ENCODE measurements around the gene MRPL51.
"Not testable (repeated sequence)": the region's sequence is repeated elsewhere in the genome, so short reads cannot be mapped to it uniquely, and the experiment has no call there.

MRPL51 gene

DNA sequence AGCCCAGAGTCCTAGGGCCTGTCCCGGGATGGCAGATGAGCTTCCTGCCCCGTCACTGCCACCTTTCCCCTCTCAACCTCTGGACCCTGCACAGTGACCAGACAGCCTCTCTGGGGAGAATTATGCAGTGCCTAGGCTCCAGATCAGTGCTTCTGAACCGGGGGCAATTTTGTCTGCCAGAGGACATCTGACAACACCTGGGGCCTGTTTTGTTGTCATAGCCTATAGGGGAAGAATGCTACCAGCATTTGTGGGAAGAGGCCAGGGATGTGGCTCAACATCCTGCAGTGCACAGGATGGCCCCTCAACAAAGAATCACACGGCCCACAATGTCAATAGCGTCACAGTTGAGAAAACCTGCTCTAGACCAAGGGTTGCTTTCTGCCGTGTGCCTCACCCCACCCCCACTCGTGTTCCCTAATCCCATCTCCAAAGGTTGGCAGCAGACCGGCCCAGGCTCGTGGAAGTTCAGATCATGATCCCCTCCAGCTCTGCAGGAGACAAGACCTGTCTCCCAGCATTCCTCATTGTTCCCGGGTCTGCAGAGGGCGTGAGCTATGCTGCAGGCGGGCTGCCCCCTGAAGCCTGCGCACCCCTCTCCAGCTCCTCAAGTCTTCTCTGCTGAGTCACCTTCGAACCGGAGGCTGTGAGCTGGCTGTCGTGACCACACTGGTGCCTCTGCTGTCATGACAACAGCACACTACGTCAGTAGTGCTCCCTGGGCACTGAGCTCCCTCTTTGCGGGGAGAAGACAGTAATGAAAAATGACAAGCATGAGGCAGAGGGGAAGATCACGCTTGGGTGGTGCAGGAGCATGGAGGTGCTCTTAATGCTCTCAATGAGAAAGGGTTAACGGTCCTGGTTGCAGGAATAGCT is 39.2 kb upstream of the MRPL51 start:
- DNase-seq: peak; percentile 71 to 92

DNA sequence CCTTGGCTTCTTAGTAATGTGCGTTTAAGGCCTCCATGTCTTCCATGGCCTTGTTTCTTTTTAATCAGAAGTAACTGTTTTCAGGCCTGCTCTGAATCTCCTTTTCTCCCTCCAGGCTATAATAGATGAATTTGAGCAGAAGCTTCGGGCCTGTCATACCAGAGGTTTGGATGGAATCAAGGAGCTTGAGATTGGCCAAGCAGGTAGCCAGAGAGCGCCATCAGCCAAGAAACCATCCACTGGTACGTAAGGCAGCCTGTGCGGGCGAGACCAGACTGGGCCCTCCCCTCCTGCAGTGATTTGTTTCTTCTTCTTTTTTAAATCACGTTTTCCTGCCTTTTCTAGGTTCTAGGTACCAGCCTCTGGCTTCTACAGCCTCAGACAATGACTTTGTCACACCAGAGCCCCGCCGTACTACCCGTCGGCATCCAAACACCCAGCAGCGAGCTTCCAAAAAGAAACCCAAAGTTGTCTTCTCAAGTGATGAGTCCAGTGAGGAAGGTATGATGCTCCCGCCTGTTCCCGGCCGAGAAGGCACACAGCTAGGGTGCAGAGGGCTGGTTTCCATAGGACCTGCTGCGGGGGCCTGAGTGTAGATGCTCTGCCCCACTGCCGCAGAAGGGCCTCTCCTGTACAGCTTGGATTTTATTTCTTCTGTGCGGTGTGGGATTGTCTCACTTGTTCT is 37.7 kb upstream of the MRPL51 start:
- no peak for DNase-seq

DNA sequence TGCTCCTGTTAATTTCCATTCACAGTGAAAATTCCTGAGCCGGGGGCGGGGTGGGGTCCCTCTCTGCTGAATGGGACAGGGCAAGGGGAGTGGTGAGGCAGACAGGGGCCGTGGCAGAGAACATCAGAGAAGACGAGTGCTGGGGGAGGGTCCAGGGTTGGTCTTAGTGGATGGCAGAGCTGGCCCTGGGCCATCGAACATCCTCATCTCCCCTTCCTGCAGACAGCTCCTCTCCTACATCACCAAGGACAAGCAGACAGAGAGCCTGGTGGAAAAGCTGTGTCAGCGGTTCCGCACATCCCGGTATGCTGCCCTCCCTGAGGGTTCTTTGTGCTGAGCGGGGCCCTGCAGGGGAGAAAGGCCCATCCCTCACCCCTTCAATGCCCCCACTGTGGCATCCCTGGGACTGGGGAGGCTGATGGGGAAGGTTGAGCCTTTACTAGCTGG is 36.3 kb upstream of the MRPL51 start:
- no peak for DNase-seq

- no peak for DNase-seq
Measured at GRCh38 chr12:6528539-6529235, 35.6 kb upstream of the MRPL51 start.

DNA sequence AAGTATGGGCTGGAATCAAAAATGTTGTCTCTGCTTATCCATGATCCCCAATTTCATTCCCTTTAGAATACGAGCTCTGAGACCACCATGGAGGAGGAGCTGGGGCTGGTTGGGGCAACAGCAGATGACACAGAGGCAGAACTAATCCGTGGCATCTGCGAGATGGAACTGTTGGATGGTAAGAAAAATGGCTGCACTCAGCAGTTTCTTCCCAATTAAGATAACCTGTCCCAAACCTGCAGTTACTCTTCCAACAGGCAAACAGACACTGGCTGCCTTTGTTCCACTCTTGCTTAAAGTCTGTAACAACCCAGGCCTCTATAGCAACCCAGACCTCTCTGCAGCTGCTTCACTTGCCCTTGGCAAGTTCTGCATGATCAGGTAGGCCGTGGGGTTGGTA is 34.6 kb upstream of the MRPL51 start:
- DNase-seq: no peak

- no peak for DNase-seq
Measured at GRCh38 chr12:6526766-6527525, 33.9 kb upstream of the MRPL51 start.

DNA sequence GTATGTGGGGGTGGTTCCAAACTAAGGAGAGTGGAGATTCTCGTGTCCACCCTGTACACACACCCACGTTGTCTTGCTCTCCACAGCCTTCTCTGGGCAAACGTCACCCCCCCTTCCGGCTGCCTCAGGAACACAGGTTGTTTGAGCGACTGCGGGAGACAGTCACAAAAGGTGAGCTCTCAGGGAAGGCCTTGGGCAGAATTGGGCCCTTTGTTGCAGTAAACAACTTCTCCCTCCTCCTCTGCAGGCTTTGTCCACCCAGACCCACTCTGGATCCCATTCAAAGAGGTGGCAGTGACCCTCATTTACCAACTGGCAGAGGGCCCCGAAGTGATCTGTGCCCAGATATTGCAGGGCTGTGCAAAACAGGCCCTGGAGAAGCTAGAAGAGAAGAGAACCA is 33.1 kb upstream of the MRPL51 start:
- no peak for DNase-seq

GRCh38 chr12:6524648-6525047 is 31.6 kb upstream of the MRPL51 start:
- DNase-seq: no peak

DNA sequence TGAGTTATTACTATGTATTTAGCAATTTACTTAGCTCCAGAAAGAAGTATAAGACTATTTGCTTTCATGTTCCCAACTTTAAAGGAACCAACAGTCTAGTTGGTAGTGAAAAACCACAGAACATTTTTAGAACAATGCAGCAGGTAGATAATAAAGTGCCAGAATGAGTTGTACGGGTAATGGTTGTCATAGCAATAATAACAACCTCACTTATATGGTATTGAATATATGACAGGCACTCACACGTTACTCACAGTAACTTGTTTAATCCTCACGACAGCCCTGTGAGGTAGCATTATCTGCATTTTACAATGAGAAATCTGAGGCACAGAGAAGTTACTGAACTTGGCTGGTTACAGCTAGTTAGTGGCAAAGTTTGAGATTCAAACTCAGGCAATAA is 30.6 kb upstream of the MRPL51 start:
- DNase-seq: no peak

- DNase-seq: no peak
Measured at GRCh38 chr12:6522193-6522592, 29.1 kb upstream of the MRPL51 start.

DNA sequence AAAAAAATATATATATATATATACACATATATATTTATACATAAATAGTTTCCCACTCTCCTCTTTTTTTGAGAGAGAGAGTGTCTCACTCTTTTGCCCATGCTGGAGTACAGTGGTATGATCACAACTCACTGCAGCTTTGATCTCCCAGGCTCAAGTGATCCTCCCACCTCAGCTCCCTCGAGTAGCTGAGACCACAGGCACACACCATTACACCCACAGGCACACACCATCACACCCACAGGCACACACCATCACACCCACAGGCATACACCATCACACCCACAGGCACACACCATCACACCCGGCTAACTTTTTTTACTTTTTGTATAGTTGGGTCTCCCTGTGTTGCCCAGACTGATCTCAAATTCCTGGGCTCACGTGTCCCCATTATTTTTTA is 27.1 kb upstream of the MRPL51 start:
- DNase-seq: no peak

DNA sequence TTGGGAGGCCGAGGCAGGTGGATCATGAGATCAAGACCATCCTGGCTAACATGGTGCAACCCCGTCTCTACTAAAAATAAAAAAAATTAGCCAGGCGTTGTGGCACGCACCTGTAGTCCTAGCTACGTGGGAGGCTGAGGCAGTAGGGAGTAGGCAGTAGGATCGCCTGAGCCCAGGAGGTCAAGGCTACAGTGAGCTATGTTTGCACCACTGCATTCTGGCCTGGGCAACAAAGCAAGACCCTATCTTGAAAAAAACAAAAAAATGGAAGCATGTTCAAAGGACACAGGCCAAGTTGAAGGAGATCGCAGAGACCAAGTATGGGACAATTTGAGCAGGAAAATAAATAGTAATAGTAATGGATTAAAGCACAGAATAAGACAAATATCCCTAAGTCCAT is 15.0 kb upstream of the MRPL51 start:
- no peak for DNase-seq

DNA sequence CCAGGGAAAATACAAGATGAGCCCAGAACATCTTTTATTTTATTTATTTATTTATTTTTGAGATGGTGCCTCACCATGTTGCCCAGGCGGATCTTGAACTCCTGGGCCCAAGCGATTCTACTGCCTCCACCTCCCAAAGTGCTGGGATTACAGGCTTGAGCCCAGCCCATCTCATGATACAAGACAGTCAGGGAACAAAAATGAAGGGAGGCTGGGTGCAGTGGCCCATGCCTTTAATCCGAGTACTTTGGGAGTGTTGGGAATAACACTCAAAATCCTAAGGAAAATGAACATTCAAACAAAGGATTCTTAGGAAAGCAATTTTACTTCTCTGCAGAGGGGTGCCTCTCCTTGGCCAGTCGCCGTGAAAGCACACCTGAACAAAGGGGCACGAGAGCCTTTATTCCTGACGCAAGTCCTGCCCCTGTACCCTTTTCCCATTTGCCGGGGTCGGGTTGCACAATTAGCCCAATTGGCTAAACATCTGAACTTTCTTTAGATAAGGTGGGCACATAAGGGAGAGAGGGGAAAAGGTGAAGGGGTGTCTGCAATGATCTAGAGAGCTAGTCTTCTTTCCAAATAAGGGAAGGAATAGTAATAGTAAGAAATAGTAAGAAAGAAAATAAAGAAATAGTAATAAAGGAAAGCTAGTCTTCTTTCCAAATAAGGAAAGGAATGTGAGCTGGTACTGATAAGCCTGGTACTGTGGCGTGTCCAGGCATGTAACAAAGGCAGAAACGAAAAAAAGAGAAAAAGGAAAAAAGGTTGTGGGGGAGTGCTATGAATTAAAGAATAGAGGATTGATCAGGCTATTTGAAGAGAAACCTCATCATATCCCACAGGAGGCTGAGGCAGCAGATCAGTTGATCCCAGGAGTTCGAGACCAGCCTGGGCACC is 14.3 kb upstream of the MRPL51 start:
- DNase-seq: no peak

DNA sequence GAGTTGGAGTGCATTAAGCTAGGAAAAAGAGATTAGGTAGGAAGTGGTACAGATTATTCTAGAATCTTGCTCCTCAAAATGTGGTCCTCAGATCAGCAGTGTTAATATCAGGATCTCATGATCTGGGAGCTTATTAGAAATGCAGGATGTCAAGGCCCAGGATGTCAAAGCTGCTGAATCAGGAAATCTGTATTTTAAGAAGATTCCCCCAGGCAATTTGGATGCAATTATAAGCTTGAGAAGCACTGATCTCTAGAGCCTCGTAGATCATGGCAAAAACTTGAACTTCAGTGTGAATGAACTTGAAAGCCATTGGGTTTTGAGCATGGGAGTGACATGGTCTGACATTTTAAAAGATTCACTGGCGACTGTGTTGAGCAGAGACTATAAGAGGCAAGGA is 7.4 kb upstream of the MRPL51 start:
- DNase-seq: no peak

DNA sequence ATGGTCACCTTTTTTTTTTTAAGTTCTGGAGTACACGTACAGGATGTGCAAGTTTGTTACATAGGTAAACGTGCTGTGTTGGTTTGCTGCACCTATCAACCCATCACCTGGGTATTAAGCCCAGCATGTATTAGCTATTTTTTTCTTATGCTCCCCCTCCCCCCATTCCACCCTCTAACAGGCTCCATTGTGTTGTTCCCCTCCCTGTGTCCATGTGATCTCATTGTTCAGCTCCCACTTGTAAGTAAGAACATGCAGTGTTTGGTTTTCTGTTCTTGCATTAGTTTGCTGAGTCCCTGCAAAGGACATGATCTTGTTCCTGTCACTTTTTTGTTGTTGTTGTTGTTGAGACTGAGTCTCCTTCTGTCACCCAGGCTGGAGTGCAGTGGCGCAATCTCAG is 4.2 kb upstream of the MRPL51 start:
- DNase-seq: not testable (repeated sequence)

DNA sequence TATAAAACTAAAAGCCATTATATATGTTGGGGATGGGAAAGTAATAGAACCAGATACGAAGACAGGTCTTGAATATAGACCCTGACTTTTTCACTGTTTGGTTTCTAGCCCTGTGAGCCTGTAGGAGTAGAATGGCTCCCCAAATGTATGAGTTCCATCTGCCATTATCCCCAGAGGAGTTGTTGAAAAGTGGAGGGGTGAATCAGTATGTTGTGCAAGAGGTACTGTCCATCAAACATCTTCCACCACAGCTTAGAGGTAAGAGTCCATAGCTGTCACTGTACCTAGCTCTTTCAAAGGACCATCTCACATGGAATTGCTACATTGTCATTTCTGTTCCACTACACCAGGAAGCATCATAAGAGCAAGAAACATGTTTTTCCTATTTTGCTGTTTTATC is 1.9 kb upstream of the MRPL51 start:
- no peak for DNase-seq

GRCh38 chr12:6494258-6494743 is 1.2 kb upstream of the MRPL51 start:
- DNase-seq: no peak

DNA sequence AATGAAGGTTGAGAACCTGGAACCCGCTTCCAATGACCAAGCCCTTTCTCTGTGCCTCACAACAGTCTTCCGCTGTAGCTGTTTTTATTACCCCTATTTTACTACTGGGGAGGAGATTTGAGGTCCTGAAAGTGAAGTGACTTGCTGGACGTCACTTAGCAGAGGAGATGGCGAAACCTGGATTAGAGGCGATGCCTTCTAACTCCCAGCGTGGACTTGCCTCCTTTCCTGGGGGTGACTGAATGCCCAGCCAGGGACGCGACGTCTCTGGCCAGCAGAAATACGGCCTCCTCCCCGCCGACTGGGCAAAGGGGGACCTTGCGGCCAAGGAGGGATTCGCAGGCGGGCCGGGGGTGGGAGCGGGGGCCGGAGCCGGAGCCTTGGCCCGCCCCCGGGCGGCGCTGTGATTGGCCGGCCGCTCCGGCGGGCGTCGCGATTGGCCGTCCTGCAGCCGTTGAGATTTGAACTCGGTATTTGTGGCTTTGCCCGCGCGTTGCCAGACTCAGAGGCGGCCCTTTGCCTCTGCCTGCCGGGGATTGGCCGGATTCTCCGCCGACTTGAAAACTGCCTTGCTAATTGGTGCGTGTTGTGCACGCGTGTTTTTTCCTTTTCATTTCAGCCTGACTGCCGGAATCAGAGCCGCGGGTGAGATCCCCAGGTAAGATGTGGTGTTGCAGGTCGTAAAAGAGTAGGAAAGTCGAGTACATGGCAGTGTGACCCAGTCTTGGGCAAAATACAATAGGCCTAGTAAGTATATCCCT is 615 bp upstream of the MRPL51 start, which contains the start of gene NCAPD2:
Gene NCAPD2 (plus strand): TSS at position 606 of the 761 bp plus-strand sequence. CDS start 997 bp downstream, outside the sequence.
- DNase-seq: peak; percentile 87 to 94

DNA sequence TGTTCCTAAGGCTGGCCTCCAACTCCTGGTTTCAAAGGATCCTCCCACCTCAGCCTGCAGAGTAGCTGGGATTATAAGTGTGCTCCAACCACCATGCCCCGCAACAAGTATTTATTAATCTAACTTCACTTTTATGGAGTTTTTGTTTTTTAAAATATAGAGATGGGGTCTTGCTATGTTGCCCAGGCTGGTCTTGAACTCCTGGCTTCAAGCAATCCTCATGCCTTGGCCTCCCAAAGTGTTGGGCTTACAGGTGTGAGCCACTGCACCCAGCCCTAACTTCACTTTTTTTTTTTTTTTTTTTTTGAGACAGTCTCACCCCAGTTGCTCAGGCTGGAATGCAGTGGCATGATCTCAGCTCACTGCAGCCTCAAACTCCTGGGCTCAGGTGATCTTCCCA is 2.4 kb downstream of the MRPL51 start:
- not testable (repeated sequence) for DNase-seq

GRCh38 chr12:6489449-6489848 is 3.6 kb downstream of the MRPL51 start:
- no peak for DNase-seq

DNA sequence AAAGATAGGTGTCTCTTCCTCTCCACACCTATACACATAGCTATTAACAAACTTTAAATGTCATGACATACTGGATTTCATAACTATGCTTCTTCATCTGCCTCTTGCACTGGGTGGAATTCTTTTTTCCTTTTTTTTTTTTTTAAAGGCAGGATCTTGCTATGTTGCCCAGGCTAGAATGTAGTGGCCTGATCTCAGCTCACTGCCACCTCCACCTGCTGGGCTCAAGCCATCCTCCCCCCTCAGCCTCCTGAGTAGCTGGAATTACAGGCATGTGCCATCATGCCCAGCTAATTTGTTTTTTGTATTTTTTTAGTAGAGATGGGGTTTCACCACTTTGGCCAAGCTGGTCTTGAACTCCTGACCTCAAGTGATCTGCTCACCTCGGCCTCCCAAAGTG is 4.8 kb downstream of the MRPL51 start:
- DNase-seq: no peak
